ENCODE measurements around the gene RFC3.

RFC3 gene

DNA sequence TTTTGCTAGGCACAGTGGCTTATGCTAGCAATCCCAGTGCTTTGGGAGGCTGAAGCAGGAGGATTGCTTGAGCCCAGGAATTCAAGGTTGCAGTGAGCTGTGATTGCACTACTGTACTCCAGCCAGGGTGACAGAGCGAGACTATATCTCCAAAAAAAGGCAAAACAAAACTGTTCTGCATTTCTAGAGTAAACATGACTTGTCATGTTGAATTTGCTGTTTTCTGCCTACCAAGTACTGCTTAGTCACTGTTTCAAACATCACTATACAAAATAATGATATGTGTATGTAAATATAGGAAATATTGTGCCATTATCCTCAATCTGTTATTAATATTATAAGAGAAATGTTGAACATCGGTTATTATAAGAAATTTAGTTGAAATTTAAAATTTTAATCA lies 9.2 kb downstream of the RFC3 start:
- TF ChIP-seq, protein P1, sequence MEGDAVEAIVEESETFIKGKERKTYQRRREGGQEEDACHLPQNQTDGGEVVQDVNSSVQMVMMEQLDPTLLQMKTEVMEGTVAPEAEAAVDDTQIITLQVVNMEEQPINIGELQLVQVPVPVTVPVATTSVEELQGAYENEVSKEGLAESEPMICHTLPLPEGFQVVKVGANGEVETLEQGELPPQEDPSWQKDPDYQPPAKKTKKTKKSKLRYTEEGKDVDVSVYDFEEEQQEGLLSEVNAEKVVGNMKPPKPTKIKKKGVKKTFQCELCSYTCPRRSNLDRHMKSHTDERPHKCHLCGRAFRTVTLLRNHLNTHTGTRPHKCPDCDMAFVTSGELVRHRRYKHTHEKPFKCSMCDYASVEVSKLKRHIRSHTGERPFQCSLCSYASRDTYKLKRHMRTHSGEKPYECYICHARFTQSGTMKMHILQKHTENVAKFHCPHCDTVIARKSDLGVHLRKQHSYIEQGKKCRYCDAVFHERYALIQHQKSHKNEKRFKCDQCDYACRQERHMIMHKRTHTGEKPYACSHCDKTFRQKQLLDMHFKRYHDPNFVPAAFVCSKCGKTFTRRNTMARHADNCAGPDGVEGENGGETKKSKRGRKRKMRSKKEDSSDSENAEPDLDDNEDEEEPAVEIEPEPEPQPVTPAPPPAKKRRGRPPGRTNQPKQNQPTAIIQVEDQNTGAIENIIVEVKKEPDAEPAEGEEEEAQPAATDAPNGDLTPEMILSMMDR (conservative IDR thresholded peaks at IDR 0.05; ENCODE audit: low read length), result no peak
- TF ChIP-seq EZH2phosphoT487 (IDR thresholded peaks at IDR 0.05; ENCODE audit: borderline replicate concordance), result no peak
- no peak overlapping the region for H3K4me2 ChIP-seq (ENCODE audit: low read depth, low read length, poor library complexity, severe bottlenecking)
- no peaks in the 10 kb centered on the region for H3K9me3 ChIP-seq (ENCODE audit: insufficient read depth, low read depth, low read length)
- no peak overlapping the region for H3K9ac ChIP-seq (ENCODE audit: low read depth, low read length, poor library complexity, severe bottlenecking)
- no peaks in the 10 kb centered on the region for H3K27me3 ChIP-seq (ENCODE audit: insufficient read depth, low read length, poor library complexity, severe bottlenecking)
- H4K20me1 ChIP-seq (ENCODE audit: insufficient read depth, low read length, poor library complexity, severe bottlenecking), result peaks cover 6% of the 10 kb centered on the region
- H3K9me2 ChIP-seq (replicated peaks; ENCODE audit: low read depth, low read length), result no peaks in the 10 kb centered on the region
- peaks cover 17% of the 10 kb centered on the region for H3K4me1 ChIP-seq (ENCODE audit: insufficient read depth, low read length, poor library complexity, severe bottlenecking)
- no peaks in the 10 kb centered on the region for H3F3A ChIP-seq (ENCODE audit: low read depth)
- H2AFZ ChIP-seq (ENCODE audit: low read length), result no peak overlapping the region
- H3K4me3 ChIP-seq (ENCODE audit: low read length, poor library complexity, severe bottlenecking), result no peak overlapping the region
- peaks cover 53% of the 10 kb centered on the region; the same call in 1 of the 2 replicates for H3K36me3 ChIP-seq (ENCODE audit: insufficient read depth, low read length)
- H3K79me2 ChIP-seq (ENCODE audit: insufficient read depth, low read length), result peaks cover 23% of the 10 kb centered on the region

DNA sequence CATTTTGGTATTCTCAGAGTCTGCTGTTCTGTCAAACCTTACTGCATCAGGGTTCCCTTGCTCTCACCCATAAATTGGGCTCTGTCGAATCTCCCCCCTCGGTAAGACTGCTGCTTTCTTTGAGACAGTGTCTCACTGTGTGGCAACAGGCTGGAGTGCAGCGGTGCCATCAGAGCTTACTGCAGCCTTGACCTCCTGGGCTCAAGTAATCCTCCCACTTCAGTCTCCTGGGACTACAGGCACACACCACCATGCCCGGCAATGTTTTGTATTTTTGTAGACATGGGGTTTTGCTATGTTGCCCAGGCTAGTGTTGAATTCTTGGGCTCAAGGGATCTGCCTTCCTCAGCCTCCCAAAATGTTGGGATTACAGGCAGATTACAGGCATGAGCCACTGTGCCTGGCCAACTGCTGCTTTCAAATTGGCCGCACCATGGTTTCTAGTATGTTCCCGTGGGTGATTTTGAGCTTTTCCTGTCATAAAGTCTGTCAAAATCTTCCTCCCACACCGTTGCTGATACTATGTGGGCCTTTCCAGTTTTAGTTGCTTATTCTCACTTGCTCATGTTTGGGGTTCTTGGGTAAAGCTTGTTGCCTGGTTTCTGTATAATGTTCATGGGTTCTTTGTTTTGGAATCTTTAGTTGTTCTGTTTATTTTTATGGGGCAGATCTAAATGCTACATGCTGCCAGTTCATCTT lies 10.6 kb downstream of the RFC3 start:
- H3K9me3 ChIP-seq (ENCODE audit: insufficient read depth, low read depth, low read length), result no peaks in the 10 kb centered on the region
- H3K79me2 ChIP-seq (ENCODE audit: insufficient read depth, low read length), result peaks cover 8% of the 10 kb centered on the region; the same call in 1 of the 2 replicates
- peaks cover 65% of the 10 kb centered on the region for H3K36me3 ChIP-seq (ENCODE audit: insufficient read depth, low read length)
- H3K4me3 ChIP-seq (ENCODE audit: low read length, poor library complexity, severe bottlenecking), result no peak overlapping the region
- H2AFZ ChIP-seq (ENCODE audit: low read length), result no peak overlapping the region
- H3K4me1 ChIP-seq (ENCODE audit: insufficient read depth, low read length, poor library complexity, severe bottlenecking), result peaks cover 5% of the 10 kb centered on the region
- H3K9ac ChIP-seq (ENCODE audit: low read depth, low read length, poor library complexity, severe bottlenecking), result no peak overlapping the region
- no peaks in the 10 kb centered on the region for H3K27me3 ChIP-seq (ENCODE audit: insufficient read depth, low read length, poor library complexity, severe bottlenecking)
- H3K9me2 ChIP-seq (replicated peaks; ENCODE audit: low read depth, low read length), result no peaks in the 10 kb centered on the region
- TF ChIP-seq, protein P1 (conservative IDR thresholded peaks at IDR 0.05; ENCODE audit: low read length), result no peak
- no peak for TF ChIP-seq EZH2phosphoT487 (IDR thresholded peaks at IDR 0.05; ENCODE audit: borderline replicate concordance)
- no peaks in the 10 kb centered on the region for H4K20me1 ChIP-seq (ENCODE audit: insufficient read depth, low read length, poor library complexity, severe bottlenecking)
- no peak overlapping the region for H3K4me2 ChIP-seq (ENCODE audit: low read depth, low read length, poor library complexity, severe bottlenecking)
- no peaks in the 10 kb centered on the region for H3F3A ChIP-seq (ENCODE audit: low read depth)

DNA sequence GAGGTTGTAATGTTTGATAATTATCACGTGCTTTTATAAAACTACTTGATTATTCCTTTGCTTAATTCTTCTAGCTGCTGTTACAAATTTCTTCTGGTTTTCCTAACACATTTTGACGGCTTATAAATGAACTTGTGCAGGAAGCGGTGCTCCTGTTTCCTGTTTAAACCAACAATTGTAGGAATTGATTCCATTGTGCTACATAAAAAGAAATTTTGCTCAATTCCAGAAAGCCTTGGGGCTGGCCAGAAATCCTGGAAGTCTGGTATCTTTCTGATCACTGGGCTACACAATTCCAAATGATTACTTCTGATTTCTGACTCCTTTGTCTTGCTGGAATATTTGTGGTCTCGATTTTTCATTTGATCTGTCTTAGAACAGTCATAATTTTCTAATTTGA lies 14.9 kb downstream of the RFC3 start:
- H3F3A ChIP-seq (ENCODE audit: low read depth), result no peaks in the 10 kb centered on the region

More for the DNA sequence above, 14.9 kb downstream of the RFC3 start:
- Histone ChIP-seq H3K9me3 (ENCODE audit: insufficient read depth, low read depth, low read length) (no peaks in the 10 kb centered on the region), H3K9ac (ENCODE audit: low read depth, low read length, poor library complexity, severe bottlenecking) (no peak overlapping the region), H3K36me3 (ENCODE audit: insufficient read depth, low read length) (peaks cover 82% of the 10 kb centered on the region), H3K79me2 (ENCODE audit: insufficient read depth, low read length) (no peaks in the 10 kb centered on the region), H3K9me2 (replicated peaks; ENCODE audit: low read depth, low read length) (no peaks in the 10 kb centered on the region), H3K4me3 (ENCODE audit: low read length, poor library complexity, severe bottlenecking) (no peak overlapping the region), H2AFZ (ENCODE audit: low read length) (no peak overlapping the region), H3K4me2 (ENCODE audit: low read depth, low read length, poor library complexity, severe bottlenecking) (no peak overlapping the region), H3K4me1 (ENCODE audit: insufficient read depth, low read length, poor library complexity, severe bottlenecking) (no peaks in the 10 kb centered on the region), H3K27me3 (ENCODE audit: insufficient read depth, low read length, poor library complexity, severe bottlenecking) (no peaks in the 10 kb centered on the region), H4K20me1 (ENCODE audit: insufficient read depth, low read length, poor library complexity, severe bottlenecking) (no peaks in the 10 kb centered on the region)
- no peak for TF ChIP-seq EZH2phosphoT487 (IDR thresholded peaks at IDR 0.05; ENCODE audit: borderline replicate concordance)
- TF ChIP-seq, protein P1 (conservative IDR thresholded peaks at IDR 0.05; ENCODE audit: low read length), result no peak

Data from Loucy (cell line).